Hematopoietic multipotent progenitor cell treated with erythropoietin and hydrocortisone succinate and interleukin-3 and kit ligand, for 15 days (in vitro differentiated cells): ENCODE measurements around the gene RASAL2.
A peak's percentile ranks its signal among the peaks of the same experiment; 100 is the strongest.
"Not testable (repeated sequence)": the region's sequence is repeated elsewhere in the genome, so short reads cannot be mapped to it uniquely, and the experiment has no call there.

Experiments
- DNase-seq: peaks from one replicate; pipeline ENCODE4 v3.0.0-alpha.2; 2015; ENCODE audit warnings: low spot score

RASAL2 gene

DNA sequence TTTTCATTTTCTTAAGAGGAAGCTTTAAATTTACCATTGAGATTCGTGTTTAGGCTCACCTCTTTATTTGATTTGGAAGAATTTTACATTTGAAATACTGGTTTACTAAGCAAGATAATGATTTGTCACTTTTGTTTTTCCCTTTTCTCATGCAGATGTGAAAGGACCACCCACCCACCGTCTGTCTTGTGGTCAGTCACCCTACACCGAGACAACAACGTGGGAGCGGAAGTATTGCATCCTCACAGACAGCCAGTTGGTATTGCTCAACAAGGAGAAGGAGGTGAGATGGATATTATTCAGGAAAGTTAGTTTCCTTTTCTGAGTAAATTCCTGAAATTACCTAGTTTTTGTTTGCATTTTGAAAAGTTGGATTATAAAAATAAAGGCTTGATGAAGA is 189.5 kb downstream of the RASAL2 start:
- no peak for DNase-seq

DNA sequence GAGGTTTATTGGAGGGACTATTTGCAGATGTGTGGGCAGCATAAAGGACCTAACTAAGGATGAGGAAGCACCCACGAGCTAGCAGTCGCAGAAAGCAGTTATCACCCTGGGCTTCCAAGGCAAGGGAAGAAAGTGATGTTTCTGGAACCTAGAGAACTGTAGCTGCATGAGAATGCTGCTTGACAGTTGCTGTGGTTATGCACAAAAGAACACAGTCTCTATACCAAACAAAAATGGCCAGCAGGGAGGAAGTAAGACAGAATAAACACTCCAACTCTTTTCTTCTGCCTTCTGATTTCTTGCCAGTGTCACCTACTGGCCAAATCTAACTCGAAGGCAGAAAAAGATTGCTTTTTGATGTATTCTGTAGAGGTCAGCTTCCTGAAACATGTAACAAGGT is 190.2 kb downstream of the RASAL2 start:
- no peak for DNase-seq

DNA sequence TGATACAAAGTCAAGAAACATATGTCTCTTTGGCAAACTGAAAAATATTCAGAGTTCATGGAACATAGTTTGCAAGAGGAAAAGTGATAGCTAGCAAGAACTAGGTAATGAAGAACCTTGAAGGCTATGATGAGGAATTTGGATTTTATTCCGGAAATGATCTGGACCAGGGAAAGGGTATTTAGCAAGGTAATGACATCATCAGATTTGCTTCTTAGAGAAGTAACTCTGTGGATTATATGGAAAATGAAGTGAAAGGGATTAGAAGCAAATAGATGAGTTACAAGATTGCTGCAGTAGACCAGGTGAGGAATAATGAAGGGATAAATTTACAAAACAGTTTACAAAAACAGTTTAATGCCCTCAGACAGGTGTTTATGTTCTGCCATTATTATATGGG is 197.3 kb downstream of the RASAL2 start:
- no peak for DNase-seq

DNA sequence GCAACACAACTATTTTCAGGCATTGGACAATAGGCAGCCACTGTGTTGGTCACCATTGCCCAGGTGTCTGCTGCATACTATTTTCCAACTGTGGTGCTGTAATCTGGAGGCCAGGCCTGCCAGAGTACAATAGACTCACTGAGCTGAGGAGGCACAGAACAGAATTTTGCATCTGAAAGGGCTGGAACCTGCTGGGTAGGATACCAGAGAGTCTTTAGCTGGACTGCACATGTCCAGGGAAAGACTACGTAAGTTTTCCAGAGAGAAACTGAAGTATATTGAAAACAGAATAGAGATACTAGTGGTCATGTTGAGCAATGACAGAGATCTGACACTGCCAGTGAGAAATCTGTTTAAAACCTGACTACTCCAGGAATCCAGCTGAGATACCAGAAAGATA is 200.8 kb downstream of the RASAL2 start:
- no peak for DNase-seq

DNA sequence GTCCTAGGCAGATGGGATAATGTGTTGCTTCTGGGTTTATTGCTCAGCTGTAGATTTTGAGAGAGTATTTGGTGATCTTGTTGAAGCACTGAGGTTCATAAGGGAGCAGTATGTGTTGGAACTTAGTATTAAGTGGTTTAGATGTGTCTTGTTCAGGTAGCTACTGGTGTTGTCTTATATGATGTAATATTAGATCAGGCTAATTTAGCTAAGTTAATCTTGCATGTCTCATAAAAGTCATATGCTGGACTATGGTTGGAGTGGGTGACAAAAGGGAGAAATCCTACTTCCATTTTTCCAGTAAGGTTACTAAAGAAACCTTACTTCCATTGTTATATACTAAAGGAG is 206.4 kb downstream of the RASAL2 start:
- DNase-seq, result no peak

DNA sequence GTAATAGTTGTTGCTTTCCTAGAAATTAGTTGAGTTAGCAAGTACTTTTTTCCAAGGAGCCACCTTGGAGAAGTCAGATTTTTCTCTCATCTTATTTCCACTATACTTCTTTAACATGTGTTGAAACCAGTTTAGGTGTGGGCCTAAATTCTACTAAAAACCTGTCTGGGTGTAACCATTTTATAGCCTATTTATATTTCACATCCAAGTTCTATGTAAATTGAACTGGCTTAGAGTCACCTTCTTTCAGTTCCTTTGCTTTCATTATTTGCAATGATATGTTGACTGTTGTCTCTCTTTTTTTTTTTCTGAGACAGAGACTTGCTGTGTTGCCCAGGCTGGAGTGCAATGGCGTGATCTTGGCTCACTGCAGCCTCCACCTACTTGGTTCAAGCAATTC is 207.2 kb downstream of the RASAL2 start:
- DNase-seq, result no peak

DNA sequence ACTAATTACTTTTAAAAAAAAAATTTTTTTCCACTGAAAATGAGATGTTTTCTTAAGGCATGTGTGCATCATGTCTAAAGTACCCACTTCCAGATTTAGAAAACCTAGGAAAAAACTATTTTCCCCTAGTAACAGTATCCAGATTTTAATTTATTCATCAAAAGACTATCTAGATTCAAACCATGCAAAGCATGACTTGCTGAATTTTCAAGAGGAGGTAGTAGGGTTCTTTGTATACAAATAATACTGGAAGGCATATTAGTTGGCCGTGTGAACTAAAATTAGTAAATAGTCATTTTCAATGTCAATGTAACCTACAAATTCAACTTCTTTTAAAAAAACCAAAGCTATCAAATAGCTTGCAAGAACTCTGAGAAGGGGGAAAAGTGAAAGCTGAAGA is 213.4 kb downstream of the RASAL2 start:
- no peak for DNase-seq

DNA sequence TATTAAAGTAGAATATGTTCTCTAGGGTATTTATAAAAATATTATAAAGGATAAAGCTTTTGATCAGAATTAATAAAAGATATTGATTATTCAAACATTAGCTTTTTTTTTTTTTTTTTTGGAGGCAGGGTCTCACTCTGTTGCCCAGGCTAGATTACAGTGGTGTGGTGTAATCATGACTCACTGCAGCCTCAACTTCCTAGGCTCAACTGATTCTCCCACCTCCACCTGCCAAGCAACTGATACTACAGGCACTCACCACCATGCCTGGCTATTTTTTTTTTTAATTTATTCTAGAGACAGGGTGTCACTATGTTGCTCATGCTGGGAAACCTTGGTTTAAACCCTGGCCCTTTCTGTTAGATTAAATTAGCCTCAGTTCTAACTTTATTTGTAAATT is 214.5 kb downstream of the RASAL2 start:
- no peak for DNase-seq

DNA sequence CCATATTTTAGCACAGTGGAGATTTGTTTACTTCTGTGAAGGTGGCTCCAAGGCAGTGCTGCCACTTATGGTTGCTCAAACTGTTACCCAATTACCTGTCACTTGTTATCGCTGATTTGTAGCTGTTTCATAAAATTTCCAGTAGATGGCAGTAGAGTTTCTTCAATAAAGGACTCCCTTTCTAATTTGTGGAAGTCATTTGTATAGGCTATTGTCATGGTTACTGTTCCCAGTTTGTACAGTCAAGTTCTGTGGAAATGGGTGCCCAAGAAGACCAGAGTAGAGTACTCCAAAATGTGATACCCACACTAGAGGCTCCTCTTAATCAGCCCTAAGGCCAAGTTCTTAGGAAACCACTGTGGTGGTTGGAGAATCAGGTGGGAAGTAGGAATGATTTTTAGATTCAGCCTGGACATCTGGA is 216.8 kb downstream of the RASAL2 start:
- DNase-seq, result peak; percentile 60

DNA sequence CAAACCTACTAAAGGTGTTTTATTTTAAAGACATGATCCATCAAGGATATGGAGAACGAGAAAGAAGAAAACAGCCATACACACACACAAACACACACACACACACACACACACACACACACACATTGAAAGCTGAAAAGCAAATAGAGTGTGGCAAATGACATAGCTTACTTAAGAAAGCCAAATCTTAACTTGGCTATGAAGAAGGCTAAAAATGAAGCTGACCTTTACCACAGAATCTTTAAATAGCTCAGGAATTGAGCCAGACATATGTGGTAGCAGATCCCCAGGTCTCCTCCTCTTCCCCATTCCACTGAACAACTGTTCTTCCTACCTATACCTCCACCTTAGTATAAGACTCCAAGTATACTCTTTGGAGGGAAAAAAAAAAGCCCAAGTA is 217.3 kb downstream of the RASAL2 start:
- no peak for DNase-seq

DNA sequence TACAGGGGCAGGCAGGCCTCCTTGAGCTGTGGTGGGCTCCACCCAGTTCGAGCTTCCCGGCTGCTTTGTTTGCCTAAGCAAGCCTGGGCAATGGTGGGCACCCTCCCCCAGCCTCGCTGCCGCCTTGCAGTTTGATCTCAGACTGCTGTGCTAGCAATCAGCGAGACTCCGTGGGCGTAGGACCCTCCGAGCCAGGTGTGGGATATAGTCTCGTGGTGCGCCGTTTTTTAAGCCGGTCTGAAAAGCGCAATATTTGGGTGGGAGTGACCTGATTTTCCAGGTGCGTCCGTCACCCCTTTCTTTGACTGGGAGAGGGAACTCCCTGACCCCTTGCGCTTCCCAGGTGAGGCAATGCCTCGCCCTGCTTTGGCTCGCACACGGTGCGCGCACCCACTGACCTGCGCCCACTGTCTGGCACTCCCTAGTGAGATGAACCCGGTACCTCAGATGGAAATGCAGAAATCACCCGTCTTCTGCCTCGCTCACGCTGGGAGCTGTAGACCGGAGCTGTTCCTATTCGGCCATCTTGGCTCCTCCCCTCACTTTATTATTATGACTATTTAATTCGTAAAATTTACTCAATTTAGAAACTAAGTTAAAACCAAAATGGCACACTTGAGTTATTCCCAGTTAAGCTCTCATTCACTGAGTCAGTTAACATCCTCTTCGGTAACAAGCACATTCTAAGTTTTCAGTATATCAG is 226.5 kb downstream of the RASAL2 start:
- not testable (repeated sequence) for DNase-seq

DNA sequence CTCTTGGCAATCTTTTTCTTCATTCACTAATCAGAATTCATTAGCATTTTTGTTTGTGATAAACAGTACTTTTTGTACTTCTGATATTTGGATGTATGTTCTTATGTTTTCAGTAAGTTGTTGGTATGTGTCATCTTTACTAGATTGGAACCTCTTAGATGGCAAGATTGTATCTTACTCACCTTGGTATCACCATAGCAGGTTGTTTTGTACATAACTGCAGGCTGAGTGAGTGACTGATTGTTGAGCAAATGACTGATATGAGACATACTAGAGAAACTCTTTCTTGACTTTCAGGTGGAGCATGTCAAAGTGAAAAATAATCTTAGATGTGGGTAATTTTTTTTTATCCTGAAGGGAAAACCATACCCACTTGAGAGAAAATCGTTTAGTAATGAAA is 229.2 kb downstream of the RASAL2 start:
- DNase-seq, result no peak

DNA sequence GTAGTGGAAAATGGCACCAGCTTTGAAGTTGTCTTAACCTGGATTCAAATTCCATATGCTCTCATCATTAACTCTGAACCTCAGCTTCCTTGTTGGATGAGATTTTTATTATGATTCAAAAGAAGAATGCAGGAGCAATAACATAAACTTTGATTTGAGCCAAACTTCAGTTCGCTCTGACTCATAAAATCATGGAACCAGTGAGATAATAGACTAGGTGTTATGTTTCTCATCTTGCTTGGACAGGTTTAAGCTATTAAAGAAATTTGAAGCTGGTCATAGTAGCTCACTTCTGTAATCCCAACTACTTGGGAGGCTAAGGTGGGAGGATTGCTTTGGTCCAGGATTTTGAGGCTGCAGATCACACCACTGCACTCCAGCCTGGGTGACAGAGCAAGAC is 230.1 kb downstream of the RASAL2 start:
- no peak for DNase-seq

DNA sequence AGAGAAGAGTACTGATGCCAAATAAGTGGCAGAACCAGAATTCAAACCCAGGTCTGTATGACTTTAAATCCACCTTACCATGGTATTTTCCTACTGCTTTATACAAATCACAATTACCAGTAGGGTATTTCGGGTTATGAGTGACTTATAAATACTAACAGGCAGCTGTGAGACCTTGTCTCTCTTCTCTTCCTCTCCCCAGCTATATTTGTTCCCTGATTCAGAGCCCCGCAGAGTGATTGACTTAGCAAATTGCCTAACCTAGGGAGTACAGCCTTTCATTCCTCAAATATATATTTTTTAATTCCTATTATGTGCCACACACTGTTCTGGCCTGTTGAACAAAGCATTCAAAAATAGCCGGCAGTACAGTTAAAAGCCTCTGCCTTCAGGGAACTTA is 234.8 kb downstream of the RASAL2 start:
- no peak for DNase-seq

DNA sequence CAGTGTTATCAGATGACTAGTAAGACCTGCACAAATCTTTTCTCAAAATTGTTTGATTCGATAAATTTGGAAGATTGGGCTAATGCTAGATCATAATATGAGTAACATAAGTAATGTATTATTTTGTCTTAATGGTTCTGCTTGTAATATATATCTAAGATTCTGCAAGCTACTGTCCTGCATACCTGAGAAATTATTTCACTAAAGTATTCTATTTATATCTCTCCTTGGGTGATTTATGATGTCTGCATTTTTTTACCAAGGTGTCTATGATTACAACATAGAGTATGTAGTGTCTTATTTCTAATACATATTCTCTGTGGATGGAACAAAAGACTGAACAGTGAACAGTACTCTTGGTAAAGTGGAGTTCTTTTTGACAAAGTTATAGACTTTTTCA is 236.2 kb downstream of the RASAL2 start:
- DNase-seq, result no peak

DNA sequence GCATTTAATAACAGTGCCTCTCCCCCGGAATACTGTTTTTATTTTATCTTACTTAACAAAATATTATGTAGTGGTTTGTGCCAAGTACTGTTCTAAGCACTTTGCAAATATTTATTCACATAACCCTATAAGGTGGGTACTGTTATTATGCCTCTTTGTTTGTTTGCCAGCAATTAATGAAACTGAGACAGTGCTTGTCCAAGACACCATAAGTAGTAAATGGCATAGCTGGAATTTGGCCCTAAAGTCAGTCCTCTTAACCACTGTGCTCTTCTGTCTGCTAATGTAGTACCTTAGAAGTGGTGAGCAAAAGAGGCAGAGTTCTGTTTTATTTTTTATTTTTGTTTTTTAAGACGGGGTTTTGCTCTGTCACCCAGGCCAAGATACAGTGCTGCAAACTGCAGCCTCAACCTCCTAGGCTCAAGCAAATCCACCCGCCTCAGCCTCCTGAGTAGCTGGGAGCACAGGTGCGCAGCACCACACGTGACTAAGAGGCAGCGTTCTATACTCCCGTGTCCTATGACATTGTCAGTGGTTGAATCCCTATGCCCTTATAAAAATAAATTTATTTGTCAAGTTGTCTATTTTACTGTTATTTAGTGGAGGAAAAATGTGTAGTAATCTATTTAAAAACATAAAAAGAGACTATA is 237.1 kb downstream of the RASAL2 start:
- no peak for DNase-seq

DNA sequence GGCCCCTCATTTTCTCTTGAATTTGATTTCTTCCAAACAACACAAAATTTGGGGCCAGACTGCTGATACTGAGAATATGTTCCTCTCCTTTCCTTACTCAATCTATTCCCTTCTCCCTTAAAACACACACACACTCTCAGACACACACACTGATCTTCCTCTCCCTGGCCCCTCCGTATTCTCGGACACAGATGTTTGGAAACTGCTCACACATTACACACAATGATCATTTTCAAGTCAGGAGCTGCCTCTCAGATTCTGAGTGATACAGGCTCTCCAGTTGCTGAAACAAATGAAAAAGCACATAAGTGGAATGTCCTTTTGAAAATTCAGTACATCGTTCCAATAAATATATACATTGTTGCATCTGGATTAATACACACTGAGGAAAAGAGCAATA is 241.5 kb downstream of the RASAL2 start:
- DNase-seq, result no peak

DNA sequence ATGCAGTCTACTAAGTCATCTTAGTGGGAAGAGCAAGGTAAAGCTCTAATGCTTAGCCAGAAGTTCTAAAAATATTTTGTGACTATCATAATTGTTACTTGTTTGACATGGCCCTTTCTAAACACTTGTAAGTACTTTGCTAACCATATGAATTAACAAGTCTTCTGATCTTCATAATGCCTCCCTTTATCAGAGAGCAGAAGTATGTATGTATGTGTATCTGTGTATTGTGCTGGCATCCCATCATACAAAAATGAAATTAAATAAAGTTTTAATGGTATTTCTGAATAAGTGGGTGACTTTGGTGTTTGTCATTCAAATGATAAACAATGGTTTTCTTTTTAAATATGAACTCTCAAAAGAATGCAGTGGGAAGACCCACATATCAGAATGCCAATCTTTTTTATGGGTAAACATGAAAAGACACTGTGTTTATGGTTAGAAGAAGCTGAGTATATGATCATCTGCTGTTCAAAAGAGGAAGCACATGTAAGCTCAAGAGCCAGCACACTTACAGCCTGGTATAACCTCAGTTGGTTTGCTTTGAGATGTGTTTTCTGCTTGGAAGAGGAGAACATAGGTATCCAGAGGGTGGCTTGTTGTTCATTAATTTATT is 243.3 kb downstream of the RASAL2 start:
- DNase-seq, result no peak

DNA sequence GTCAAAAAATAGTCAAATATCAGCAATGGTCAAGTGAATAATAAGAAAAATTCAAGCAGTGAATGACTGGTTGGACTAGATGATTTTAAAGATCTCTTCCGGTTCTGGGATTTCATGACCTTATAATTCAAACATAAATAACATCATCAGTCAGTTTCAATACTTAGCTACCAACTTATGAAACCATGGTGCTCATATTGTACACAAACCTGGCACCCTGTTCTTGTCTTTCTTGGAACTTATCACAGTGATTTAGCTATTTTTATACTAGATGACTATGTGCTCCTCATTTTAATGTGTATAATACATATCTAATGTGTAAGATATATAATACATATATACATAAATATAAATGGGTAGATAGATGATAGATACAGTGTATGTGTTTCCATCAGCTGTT is 245.9 kb downstream of the RASAL2 start:
- DNase-seq, result no peak

DNA sequence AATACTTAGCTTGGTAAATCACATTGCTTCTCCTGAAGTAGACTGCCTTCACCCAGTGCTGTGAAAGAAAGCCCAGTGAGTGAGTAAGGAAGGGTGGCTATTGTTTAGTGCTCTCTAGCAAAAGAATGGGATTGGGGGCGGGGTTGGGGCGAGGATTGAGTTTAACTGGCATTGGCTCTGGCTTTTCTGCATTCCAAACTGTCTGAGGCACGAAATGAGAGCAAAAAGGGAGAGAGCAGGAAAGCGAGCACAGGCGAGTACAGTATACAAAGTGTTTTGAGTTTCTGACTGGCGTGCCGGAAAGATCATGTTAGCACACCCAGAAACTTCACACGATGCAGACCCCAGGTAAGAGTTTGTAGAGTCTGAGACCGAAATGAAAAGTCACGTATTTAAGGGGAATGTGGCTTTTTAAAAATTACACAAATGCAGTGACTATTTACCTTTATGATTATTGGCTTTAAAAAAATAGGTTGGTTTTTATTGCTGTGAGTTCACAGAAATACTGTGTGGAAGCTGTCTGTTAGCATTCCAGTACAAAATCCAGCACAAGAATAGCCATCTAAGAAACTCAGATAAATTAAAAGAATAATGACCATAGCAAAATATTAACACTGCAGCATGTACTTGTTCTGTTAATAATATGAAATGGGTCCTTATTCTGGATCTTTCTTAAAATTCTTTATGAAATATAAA is 247.5 kb downstream of the RASAL2 start:
- DNase-seq, result no peak

DNA sequence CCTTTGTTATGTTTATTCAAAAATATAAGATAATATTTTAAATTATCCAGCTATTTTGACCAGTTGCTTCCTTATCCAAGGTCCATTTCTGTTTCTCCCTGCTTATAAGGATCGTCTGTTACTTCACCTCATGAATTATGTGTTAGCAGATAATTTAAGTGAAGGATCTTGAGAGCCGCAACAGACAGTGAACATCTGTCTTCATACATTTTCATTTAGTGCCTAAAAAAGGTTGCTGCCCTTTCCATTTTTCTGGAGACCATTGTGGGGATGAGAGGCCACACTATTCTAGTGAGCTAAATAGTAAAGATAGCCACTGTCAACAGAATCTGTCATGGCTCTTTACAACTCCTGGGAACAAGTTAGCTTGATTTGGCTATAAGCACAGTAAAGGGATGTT is 248.8 kb downstream of the RASAL2 start:
- DNase-seq, result no peak

DNA sequence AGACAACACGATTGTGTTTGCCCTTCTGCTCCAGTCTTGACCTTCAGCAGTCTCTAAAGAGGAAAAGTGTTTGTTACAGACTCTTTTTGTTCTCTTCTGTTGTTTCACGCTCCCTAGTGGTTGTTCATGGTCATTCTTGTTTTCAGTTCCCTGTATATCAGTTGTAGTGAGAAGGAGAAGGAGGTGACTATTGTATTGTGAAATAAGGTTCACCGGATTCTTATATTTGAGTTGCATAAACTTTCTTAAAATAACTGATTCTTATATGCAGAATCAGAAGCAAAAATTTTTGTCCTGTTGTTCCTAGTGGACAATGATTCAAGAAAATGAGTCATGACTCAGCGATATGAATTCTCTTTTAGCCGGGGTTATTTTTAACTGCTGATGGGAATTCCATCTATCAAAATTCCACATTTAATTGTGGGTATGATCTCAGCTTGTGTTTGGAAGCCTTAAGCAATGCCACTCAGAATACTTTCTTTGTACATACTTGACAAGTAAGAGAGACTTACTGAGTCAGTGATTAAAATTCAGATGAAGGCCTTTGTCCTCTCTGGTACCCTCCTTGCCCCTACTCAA is 250.7 kb downstream of the RASAL2 start:
- no peak for DNase-seq

DNA sequence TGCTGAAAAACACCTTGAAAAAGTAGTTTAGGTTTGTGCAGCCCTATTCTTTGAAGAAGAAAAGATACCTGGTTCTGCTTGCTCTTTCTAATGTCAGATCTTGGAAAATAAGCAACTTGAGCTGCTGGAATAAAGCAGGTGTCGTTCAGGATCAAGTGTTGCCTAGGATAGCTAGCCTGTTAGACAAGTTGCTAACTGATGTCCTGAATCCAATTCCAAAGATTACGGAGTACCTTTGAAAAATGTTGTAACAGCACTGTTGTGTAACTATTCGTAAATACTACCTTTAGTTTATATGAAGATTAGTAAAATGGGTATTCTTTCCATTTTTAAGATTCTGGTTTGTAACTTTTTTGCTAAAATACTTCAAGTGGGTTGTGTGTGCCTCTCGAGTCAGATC is 251.3 kb downstream of the RASAL2 start:
- no peak for DNase-seq
